ENCODE measurements around the gene HORMAD2. TPM values are rescaled to one million over a fixed set of nuclear protein-coding genes. Genes with fewer than 3 reads are reported as not detected.

Gene HORMAD2
- total RNA-seq, 4 donors from 2014 or later = not detected

- no peak overlapping the region for H3K4me3 ChIP-seq (ENCODE audit: low read depth, poor library complexity, severe bottlenecking)
- TF ChIP-seq CTCF (IDR thresholded peaks at IDR 0.05) (no peak), POLR2A (IDR thresholded peaks at IDR 0.05) (no peak)
- no peak for DNase-seq (ENCODE audit: low spot score in 2 of 2)
- WGBS, 2 donors = 79 to 84% methylated on average over 2 of the region's 2 CpGs
- intact Hi-C loops (cut with DNase I; ENCODE audit: low total_unique reads) = no loop called here
Observed at GRCh38 chr22:30188911-30189310, 108.6 kb downstream of the HORMAD2 start.

- WGBS, 2 donors = 67 to 79% methylated on average over 1 of the region's 1 CpG
- intact Hi-C loops (cut with DNase I; ENCODE audit: low total_unique reads) = no loop called here
- TF ChIP-seq CTCF (IDR thresholded peaks at IDR 0.05) (no peak), POLR2A (IDR thresholded peaks at IDR 0.05) (no peak)
- no peak overlapping the region for H3K4me3 ChIP-seq (ENCODE audit: low read depth, poor library complexity, severe bottlenecking)
- no peak for DNase-seq (ENCODE audit: low spot score in 2 of 2)
Observed at GRCh38 chr22:30190574-30190973, 110.3 kb downstream of the HORMAD2 start.

- DNase-seq (ENCODE audit: low spot score in 2 of 2) = no peak
- H3K4me3 ChIP-seq (ENCODE audit: low read depth, poor library complexity, severe bottlenecking) = no peak overlapping the region
- no peak for TF ChIP-seq CTCF (IDR thresholded peaks at IDR 0.05)
- no peak for TF ChIP-seq POLR2A (IDR thresholded peaks at IDR 0.05)
- 82 to 88% methylated on average over 3 of the region's 3 CpGs for WGBS, 2 donors
- intact Hi-C loops (cut with DNase I; ENCODE audit: low total_unique reads) = no loop called here
Observed at GRCh38 chr22:30191040-30191701, 110.9 kb downstream of the HORMAD2 start.

GRCh38 chr22:30192427-30192826 lies 112.2 kb downstream of the HORMAD2 start:
- DNase-seq (ENCODE audit: low spot score in 2 of 2) = no peak
- no peak overlapping the region for H3K4me3 ChIP-seq (ENCODE audit: low read depth, poor library complexity, severe bottlenecking)
- intact Hi-C loops (cut with DNase I; ENCODE audit: low total_unique reads) = no loop called here
- WGBS, 2 donors = 41 to 92% methylated on average over 1 of the region's 1 CpG
- no peak for TF ChIP-seq POLR2A (IDR thresholded peaks at IDR 0.05)
- no peak for TF ChIP-seq CTCF (IDR thresholded peaks at IDR 0.05)

- no peak overlapping the region for H3K4me3 ChIP-seq (ENCODE audit: low read depth, poor library complexity, severe bottlenecking)
- no peak for TF ChIP-seq CTCF (IDR thresholded peaks at IDR 0.05)
- TF ChIP-seq POLR2A (IDR thresholded peaks at IDR 0.05) = no peak
- WGBS, 2 donors = 90 to 96% methylated on average over 3 of the region's 3 CpGs
- intact Hi-C loops (cut with DNase I; ENCODE audit: low total_unique reads) = no loop called here
- no peak for DNase-seq (ENCODE audit: low spot score in 2 of 2)
Observed at GRCh38 chr22:30193031-30193775, 112.9 kb downstream of the HORMAD2 start.
